GM23248 (cell line): ENCODE data around the gene BPIFB3. TPM values are rescaled to one million over a fixed set of nuclear protein-coding genes. Genes with fewer than 3 reads are reported as not detected.
"Not testable (repeated sequence)": the region's sequence is repeated elsewhere in the genome, so short reads cannot be mapped to it uniquely, and the experiment has no call there.

Experiments
- DNase-seq: peaks from one replicate; pipeline ENCODE4 v3.0.0-alpha.2; 2015
- H2AFZ ChIP-seq: fragments of 200-600 bp; sonication (generic); 2 replicates; pipeline ENCODE4 v1.6.1; 2016; ENCODE audit warnings: antibody characterized with exemption
- H3F3A ChIP-seq: fragments of 200-600 bp; sonication (generic); 2 replicates; pipeline ENCODE4 v1.6.1; 2016; ENCODE audit warnings: mild to moderate bottlenecking, antibody characterized with exemption, mixed run types; ENCODE audit not compliant: insufficient read depth
- H3K27ac ChIP-seq: fragments of 200-600 bp; sonication (generic); 2 replicates; pipeline ENCODE4 v1.5.1; 2016; ENCODE audit warnings: mild to moderate bottlenecking
- H3K27me3 ChIP-seq: fragments of 200-600 bp; sonication (generic); replicated peaks from 2 replicates; pipeline ENCODE4 v1.6.1; 2016; ENCODE audit warnings: mild to moderate bottlenecking; ENCODE audit not compliant: insufficient read depth
- H3K36me3 ChIP-seq: fragments of 200-600 bp; sonication (generic); 2 replicates; pipeline ENCODE4 v1.6.1; 2016; ENCODE audit warnings: low read depth, mild to moderate bottlenecking
- H3K4me1 ChIP-seq: fragments of 200-600 bp; sonication (generic); 2 replicates; pipeline ENCODE4 v1.6.1; 2016; ENCODE audit warnings: mild to moderate bottlenecking; ENCODE audit not compliant: insufficient read depth
- H3K4me2 ChIP-seq: fragments of 200-600 bp; sonication (generic); one replicate; pipeline ENCODE4 v1.6.1; 2016; ENCODE audit warnings: mild to moderate bottlenecking; ENCODE audit not compliant: unreplicated experiment
- H3K4me3 ChIP-seq: fragments of 200-600 bp; sonication (generic); 2 replicates; pipeline ENCODE4 v1.5.1; 2016; ENCODE audit warnings: mild to moderate bottlenecking
- H3K79me2 ChIP-seq: fragments of 200-600 bp; sonication (generic); 2 replicates; pipeline ENCODE4 v1.6.1; 2016; ENCODE audit warnings: mild to moderate bottlenecking; ENCODE audit not compliant: insufficient read depth
- H3K9ac ChIP-seq: fragments of 200-600 bp; sonication (generic); 2 replicates; pipeline ENCODE4 v1.6.1; 2016; ENCODE audit warnings: mild to moderate bottlenecking
- H3K9me2 ChIP-seq: fragments of 200-600 bp; sonication (generic); 2 replicates; pipeline ENCODE4 v1.6.1; 2016; ENCODE audit warnings: mixed run types, mild to moderate bottlenecking, moderate library complexity; ENCODE audit not compliant: insufficient read depth
- H3K9me3 ChIP-seq: fragments of 200-600 bp; sonication (generic); one replicate; pipeline ENCODE4 v1.6.1; 2017; ENCODE audit warnings: low read depth
- H4K20me1 ChIP-seq: fragments of 200-600 bp; sonication (generic); 2 replicates; pipeline ENCODE4 v1.6.0; 2016; ENCODE audit not compliant: insufficient read depth
- EZH2 ChIP-seq: fragments of 200-600 bp; sonication (generic); IDR thresholded peaks from 2 replicates; pipeline ENCODE4 v1.6.1; 2018; ENCODE audit warnings: antibody characterized with exemption, mild to moderate bottlenecking; ENCODE audit not compliant: insufficient read depth, poor library complexity, severe bottlenecking
- EZH2phosphoT487 ChIP-seq: fragments of 200-600 bp; sonication (generic); IDR thresholded peaks from 2 replicates; pipeline ENCODE4 v1.6.1; 2018; ENCODE audit warnings: antibody characterized with exemption, moderate library complexity, mild to moderate bottlenecking, low read depth; ENCODE audit not compliant: insufficient read depth
- WGBS, 2 experiments: methylation state at CpG; one replicate each; pipeline ENCODE4 v1.1.6; 2015 to 2017; ENCODE audit warnings: low lambda C conversion rate in 2 of 2, low coverage in 1 of 2; ENCODE audit errors: missing lambda C conversion rate in 2 of 2; 5-methylcytosine and 5-hydroxymethylcytosine counted together
- in situ Hi-C: fragments of 300-500 bp; cut with MboI; formaldehyde crosslinking; loops from 2 replicates; pipeline ENCODE4 v1.15.0; 2020
- polyA plus RNA-seq: library from polyadenylated mRNA; unstranded; fragments of >200 nt; fragmentation: Nextera tagmentation; extraction: Ambion mirVana; gene quantifications from 2 replicates; pipeline ENCODE4 v1.2.1, GENCODE V29; 2016
- total RNA-seq: library from RNA; depleted of rRNA; stranded (reverse); fragments of >200 nt; shearing (Covaris generic); gene quantifications from 2 replicates; pipeline ENCODE4 v1.2.3, GENCODE V29; 2014

Gene BPIFB3
- total and polyA plus RNA-seq, 2 experiments from 2014 or later: not detected

GRCh38 chr20:33038243-33038642 is 15.5 kb upstream of the BPIFB3 start:
- H4K20me1 ChIP-seq: no peaks in the 10 kb centered on the region
- no peaks in the 10 kb centered on the region for H3K36me3 ChIP-seq
- no peak overlapping the region for H2AFZ ChIP-seq
- no peaks in the 10 kb centered on the region for H3K4me1 ChIP-seq
- H3K4me3 ChIP-seq: no peak overlapping the region
- WGBS, 2 experiments: 63% methylated on average over 4 of the region's 4 CpGs
- H3K79me2 ChIP-seq: no peaks in the 10 kb centered on the region
- H3K4me2 ChIP-seq: no peak overlapping the region
- in situ Hi-C loops: no loop called here
- H3K9ac ChIP-seq: no peak overlapping the region
- TF ChIP-seq EZH2phosphoT487 (no peak), EZH2 (no peak)
- no peak for DNase-seq
- no peaks in the 10 kb centered on the region for H3F3A ChIP-seq
- H3K27ac ChIP-seq: no peak overlapping the region
- no peaks in the 10 kb centered on the region for H3K27me3 ChIP-seq
- H3K9me2 ChIP-seq: no peaks in the 10 kb centered on the region
- no peaks in the 10 kb centered on the region for H3K9me3 ChIP-seq

GRCh38 chr20:33042430-33042829 is 11.3 kb upstream of the BPIFB3 start:
- no peak overlapping the region for H3K9ac ChIP-seq
- WGBS, 2 experiments: 22 to 26% methylated on average over 3 of the region's 3 CpGs
- no peaks in the 10 kb centered on the region for H3K27me3 ChIP-seq
- H2AFZ ChIP-seq: no peak overlapping the region
- H3K9me3 ChIP-seq: no peaks in the 10 kb centered on the region
- no peak overlapping the region for H3K4me3 ChIP-seq
- H3K27ac ChIP-seq: no peak overlapping the region
- DNase-seq: no peak
- no peaks in the 10 kb centered on the region for H3K9me2 ChIP-seq
- H3K4me2 ChIP-seq: no peak overlapping the region
- H3K36me3 ChIP-seq: no peaks in the 10 kb centered on the region
- H3K4me1 ChIP-seq: no peaks in the 10 kb centered on the region
- no peaks in the 10 kb centered on the region for H3K79me2 ChIP-seq
- H3F3A ChIP-seq: no peaks in the 10 kb centered on the region
- in situ Hi-C loops: no loop called here
- no peak for TF ChIP-seq EZH2
- TF ChIP-seq EZH2phosphoT487: no peak
- H4K20me1 ChIP-seq: no peaks in the 10 kb centered on the region

DNA sequence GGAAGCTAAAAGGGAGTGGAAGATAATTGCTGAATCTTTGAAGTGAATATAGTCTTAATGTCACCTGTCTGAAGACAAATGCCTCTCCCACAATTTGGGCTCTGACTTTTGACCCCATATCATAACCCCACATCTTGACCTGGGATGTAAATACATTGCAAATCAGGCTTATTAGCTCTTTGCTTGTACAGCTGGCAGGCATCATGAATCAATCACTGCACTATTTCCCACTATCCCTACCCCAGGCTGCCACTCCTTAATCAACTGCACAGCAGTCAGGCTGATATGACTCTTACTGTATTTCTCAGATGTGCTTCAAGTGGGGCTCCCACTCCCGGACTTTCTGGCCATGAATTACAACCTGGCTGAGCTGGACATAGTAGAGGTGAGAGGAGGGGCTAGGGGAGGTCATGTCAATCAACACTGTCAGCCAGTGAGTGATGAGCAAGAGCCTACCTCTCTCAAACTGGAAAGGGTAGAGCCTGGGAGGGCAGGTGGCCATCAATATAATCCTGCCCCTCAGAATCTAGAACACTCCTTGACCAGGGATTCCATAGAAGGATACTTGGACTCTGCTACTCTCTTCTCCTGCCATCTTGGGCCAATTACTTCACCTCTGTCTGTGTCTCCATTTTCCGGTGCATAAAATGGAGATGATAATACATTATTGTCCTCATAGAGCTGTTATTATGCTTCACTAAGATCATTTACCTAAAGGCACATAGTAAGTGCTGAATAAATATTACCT is 10.5 kb upstream of the BPIFB3 start:
- H3K79me2 ChIP-seq: no peaks in the 10 kb centered on the region
- H3K27me3 ChIP-seq: no peaks in the 10 kb centered on the region
- no peak overlapping the region for H3K9ac ChIP-seq
- H3K4me2 ChIP-seq: no peak overlapping the region
- 33 to 35% methylated on average over 2 of the region's 2 CpGs for WGBS, 2 experiments
- no peaks in the 10 kb centered on the region for H3K9me3 ChIP-seq
- no peak overlapping the region for H2AFZ ChIP-seq
- no peak overlapping the region for H3K27ac ChIP-seq
- no peak overlapping the region for H3K4me3 ChIP-seq
- no peaks in the 10 kb centered on the region for H3K36me3 ChIP-seq
- in situ Hi-C loops: no loop called here
- no peaks in the 10 kb centered on the region for H4K20me1 ChIP-seq
- no peak for DNase-seq
- H3K9me2 ChIP-seq: no peaks in the 10 kb centered on the region
- H3K4me1 ChIP-seq: no peaks in the 10 kb centered on the region
- no peaks in the 10 kb centered on the region for H3F3A ChIP-seq
- no peak for TF ChIP-seq EZH2phosphoT487
- no peak for TF ChIP-seq EZH2

DNA sequence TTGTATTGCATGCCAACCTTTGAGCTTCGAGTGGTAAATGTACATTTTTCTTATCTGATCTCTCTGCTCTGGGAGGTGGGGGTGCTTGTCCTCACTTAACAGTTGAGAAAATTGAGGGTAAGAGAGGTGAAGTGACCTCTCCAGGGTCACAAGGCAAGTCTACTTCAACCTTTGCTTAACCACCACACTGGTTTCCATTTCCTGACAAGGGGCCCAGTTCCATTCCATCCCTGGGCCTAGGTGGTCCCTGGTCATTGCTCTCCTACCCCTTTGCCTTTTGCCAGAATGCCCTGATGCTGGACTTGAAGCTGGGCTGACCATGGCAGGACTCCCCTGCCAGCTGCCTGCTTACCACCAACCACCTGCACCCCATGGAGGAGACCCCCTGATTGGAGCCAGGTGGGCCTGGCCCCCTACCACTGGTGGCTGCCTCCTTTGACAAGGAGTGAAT is 9.9 kb upstream of the BPIFB3 start:
- Histone ChIP-seq H3K4me3 (no peak overlapping the region), H3K9me2 (no peaks in the 10 kb centered on the region), H2AFZ (no peak overlapping the region), H3K4me1 (no peaks in the 10 kb centered on the region), H3K9ac (no peak overlapping the region), H3K79me2 (no peaks in the 10 kb centered on the region), H3K27me3 (no peaks in the 10 kb centered on the region), H3K4me2 (no peak overlapping the region), H3F3A (no peaks in the 10 kb centered on the region), H3K36me3 (no peaks in the 10 kb centered on the region), H4K20me1 (no peaks in the 10 kb centered on the region), H3K9me3 (no peaks in the 10 kb centered on the region), H3K27ac (no peak overlapping the region)
- 0% methylated on average over 1 of the region's 1 CpG for WGBS, 2 experiments
- in situ Hi-C loops: no loop called here
- TF ChIP-seq EZH2phosphoT487 (no peak), EZH2 (no peak)
- no peak for DNase-seq

- H4K20me1 ChIP-seq, H3K4me2 ChIP-seq, H3K79me2 ChIP-seq, H3K4me1 ChIP-seq, H3K9ac ChIP-seq, DNase-seq, H3K9me2 ChIP-seq, in situ Hi-C loops, H3K9me3 ChIP-seq, H3K36me3 ChIP-seq, H2AFZ ChIP-seq, H3F3A ChIP-seq, H3K27me3 ChIP-seq, H3K4me3 ChIP-seq, H3K27ac ChIP-seq: not testable (repeated sequence)
- 42 to 47% methylated on average over 15 of the region's 15 CpGs for WGBS, 2 experiments
Measured at GRCh38 chr20:33045129-33045721, 8.5 kb upstream of the BPIFB3 start.
